ENCODE results near the gene CCDC57. TPM values are rescaled to one million over a fixed set of nuclear protein-coding genes. Genes with fewer than 3 reads are reported as not detected.

Gene CCDC57
- total and polyA plus RNA-seq, 8 donors, result 19.6 to 176 (median 25.4) TPM

GRCh38 chr17:82247856-82248671, 35.4 kb upstream of the CCDC57 start:
- ATAC-seq, result no peak
- H3K27me3 ChIP-seq, result no peaks in the 10 kb centered on the region
- peaks cover 23 to 98% (median 85%) of the 10 kb centered on the region in 3 donors for H3K36me3 ChIP-seq
- intact Hi-C loops (cut with DNase I), result no loop called here
- H3K4me1 ChIP-seq, result peaks cover 0 to 5% (median 4%) of the 10 kb centered on the region in 3 donors
- FAIRE-seq, result no peak
- H3K27ac ChIP-seq, result no peak overlapping the region
- TF ChIP-seq, protein P1, sequence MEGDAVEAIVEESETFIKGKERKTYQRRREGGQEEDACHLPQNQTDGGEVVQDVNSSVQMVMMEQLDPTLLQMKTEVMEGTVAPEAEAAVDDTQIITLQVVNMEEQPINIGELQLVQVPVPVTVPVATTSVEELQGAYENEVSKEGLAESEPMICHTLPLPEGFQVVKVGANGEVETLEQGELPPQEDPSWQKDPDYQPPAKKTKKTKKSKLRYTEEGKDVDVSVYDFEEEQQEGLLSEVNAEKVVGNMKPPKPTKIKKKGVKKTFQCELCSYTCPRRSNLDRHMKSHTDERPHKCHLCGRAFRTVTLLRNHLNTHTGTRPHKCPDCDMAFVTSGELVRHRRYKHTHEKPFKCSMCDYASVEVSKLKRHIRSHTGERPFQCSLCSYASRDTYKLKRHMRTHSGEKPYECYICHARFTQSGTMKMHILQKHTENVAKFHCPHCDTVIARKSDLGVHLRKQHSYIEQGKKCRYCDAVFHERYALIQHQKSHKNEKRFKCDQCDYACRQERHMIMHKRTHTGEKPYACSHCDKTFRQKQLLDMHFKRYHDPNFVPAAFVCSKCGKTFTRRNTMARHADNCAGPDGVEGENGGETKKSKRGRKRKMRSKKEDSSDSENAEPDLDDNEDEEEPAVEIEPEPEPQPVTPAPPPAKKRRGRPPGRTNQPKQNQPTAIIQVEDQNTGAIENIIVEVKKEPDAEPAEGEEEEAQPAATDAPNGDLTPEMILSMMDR (IDR thresholded peaks at IDR 0.05), result no peak
- peak in 2 of 6 donors; percentile 15 to 52 for DNase-seq
- no peaks in the 10 kb centered on the region for H3K9me3 ChIP-seq
- no peak overlapping the region for H3K4me3 ChIP-seq
- WGBS, 2 donors, result 88 to 92% methylated on average over 28 of the region's 28 CpGs

DNA sequence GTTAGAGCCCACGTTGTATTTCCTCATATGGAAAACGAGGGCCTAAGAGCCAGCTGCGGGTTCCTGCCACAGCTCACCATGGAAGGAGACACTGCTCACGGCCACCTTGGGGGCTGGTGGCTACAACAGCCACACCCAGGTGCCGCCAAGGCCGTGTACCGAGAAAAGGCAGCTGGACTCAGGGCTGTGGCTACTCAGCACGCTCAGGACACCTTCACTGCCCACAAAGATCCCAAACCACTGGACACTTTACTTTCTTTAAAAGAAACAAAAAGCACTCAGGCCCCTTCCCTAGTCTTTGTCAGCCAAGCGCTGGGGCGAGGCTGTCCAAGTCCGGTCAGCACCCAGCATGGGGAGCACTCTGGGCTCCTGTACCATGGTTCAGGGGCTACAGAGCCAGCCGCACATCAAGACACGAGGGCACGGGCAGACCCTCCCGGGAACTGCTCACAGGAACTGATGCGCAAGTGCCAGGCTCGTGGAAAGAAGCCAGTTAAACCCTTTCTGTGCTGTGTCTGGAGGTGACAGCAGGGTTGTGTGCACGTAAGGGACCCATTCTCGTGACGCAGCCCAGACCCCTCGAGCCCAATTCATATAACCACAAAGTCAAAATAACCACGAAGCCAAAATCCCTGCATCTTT, 34.7 kb upstream of the CCDC57 start:
- Histone ChIP-seq H3K36me3 (peaks cover 23 to 91% (median 78%) of the 10 kb centered on the region in 3 donors), H3K4me3 (no peak overlapping the region), H3K27me3 (no peaks in the 10 kb centered on the region), H3K4me1 (peaks cover 6 to 12% (median 12%) of the 10 kb centered on the region in 3 donors), H3K27ac (no peak overlapping the region), H3K9me3 (no peaks in the 10 kb centered on the region)
- FAIRE-seq, result no peak
- 77 to 79% methylated on average over 22 of the region's 22 CpGs for WGBS, 2 donors
- TF ChIP-seq, protein P1 (IDR thresholded peaks at IDR 0.05), result no peak
- peak in 2 of 6 donors; percentile 28 to 32 for DNase-seq
- intact Hi-C loops (cut with DNase I), result no loop called here
- ATAC-seq, result no peak

DNA sequence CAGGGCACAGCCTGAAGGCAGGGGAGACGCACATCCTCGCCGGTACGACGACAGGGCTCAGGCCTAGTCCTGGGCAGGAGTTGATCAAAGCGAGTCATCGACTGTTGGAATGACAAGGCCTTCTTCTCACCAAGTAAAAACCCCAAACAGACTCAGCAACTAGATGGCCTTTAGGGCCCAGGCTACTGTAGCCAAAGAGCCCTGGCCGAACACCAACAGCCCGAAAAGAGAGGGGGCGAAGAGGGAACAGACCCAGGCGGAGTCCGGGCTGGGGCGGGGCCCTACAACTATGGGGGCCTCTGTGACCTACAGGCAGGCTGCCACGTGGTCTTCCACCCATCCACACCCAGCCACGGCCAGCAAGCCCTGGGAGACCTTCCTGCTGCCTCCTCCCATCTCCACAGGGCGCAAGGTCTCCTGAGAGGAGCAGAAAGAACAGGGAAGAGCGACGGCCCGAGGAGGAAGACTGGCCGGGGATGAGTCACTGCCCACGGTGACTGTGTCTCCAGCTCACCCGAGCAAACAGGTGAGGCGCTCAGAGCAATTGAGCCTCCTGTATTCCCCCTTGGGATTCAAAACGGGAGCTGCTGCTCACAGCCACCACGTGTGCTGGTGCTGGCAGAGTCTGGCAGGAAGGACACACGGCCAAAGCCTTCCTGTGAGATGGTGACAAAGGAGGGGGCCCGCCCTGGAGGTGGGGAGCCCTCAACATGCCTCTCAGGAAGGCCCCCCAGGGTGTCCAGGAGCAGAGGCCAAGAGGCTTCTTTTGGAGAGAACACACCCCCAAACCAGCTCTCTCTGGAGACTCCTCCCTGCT, 33.9 kb upstream of the CCDC57 start:
- 78 to 81% methylated on average over 27 of the region's 27 CpGs for WGBS, 2 donors

DNA sequence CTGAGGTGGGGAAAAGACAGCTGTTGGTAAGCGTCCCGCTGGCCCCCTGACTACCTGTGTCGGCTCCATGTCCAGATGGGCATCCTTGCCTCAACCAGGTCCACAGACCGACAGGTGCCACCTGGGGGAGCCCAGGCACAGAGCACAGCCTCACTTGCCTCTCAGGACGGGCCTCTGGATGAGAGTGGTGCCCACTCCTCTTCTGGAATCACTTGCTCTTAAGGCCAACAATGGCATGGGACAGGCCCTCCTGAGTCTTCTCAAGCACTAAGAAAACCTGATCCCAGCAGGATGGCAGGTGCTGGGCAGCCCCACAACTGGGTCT, 33.4 kb upstream of the CCDC57 start:
- intact Hi-C loops (cut with DNase I), result no loop called here
- Histone ChIP-seq H3K4me1 (peaks cover 8 to 24% (median 23%) of the 10 kb centered on the region in 3 donors), H3K36me3 (peaks cover 11 to 78% (median 65%) of the 10 kb centered on the region in 3 donors), H3K27ac (no peak overlapping the region), H3K27me3 (no peaks in the 10 kb centered on the region), H3K4me3 (no peak overlapping the region), H3K9me3 (no peaks in the 10 kb centered on the region)
- DNase-seq, result peak in 1 of 6 donors; percentile 24
- no peak for ATAC-seq
- no peak for FAIRE-seq
- TF ChIP-seq, protein P1 (IDR thresholded peaks at IDR 0.05), result no peak
- WGBS, 2 donors, result 94 to 95% methylated on average over 5 of the region's 5 CpGs

More for the DNA sequence above, 33.9 kb upstream of the CCDC57 start:
- FAIRE-seq, result no peak
- Histone ChIP-seq H3K4me3 (no peak overlapping the region), H3K27ac (no peak overlapping the region), H3K4me1 (peaks cover 8 to 19% (median 19%) of the 10 kb centered on the region in 3 donors), H3K36me3 (peaks cover 17 to 83% (median 70%) of the 10 kb centered on the region in 3 donors), H3K27me3 (no peaks in the 10 kb centered on the region), H3K9me3 (no peaks in the 10 kb centered on the region)
- intact Hi-C loops (cut with DNase I), result no loop called here
- peak in 2 of 4 donors; percentile 15 to 23 for ATAC-seq
- TF ChIP-seq, protein P1 (IDR thresholded peaks at IDR 0.05), result no peak
- peak in 3 of 6 donors; percentile 22 to 67 (median 39) for DNase-seq
